Measurements from ENCODE around the gene COG8. TPM values are rescaled to one million over a fixed set of nuclear protein-coding genes. Genes with fewer than 3 reads are reported as not detected.

COG8 gene
- total and polyA plus RNA-seq, 7 donors: 9.6 to 57.6 (median 32.2) TPM

DNA sequence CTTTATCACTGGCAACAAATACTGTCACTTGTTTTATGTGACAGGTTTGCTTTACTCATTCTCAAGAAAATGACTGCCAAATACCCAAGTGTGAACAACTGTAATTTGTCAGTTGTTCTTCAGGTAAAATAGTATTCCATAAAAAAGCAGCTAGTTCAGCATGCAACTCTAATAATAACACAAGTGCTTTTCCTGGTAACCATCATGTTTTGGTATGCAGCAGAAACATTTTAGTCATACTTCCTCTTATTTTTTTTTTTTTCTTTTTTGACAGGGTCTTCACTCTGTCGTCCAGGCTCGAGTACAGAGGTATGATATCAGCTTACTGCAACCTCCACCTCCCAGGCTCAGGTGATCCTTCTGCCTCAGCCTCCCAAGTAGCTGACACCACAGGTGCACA, 41.9 kb upstream of the COG8 start:
- intact Hi-C loops (cut with DNase I): no loop called here
- no peaks in the 10 kb centered on the region for H3K9me3 ChIP-seq
- H3K27ac ChIP-seq: no peak overlapping the region
- peaks cover 10 to 70% (median 21%) of the 10 kb centered on the region in 4 donors for H3K36me3 ChIP-seq
- DNase-seq: no peak
- no peak for TF ChIP-seq POLR2AphosphoS5 (IDR thresholded peaks at IDR 0.05)
- TF ChIP-seq, protein P1, sequence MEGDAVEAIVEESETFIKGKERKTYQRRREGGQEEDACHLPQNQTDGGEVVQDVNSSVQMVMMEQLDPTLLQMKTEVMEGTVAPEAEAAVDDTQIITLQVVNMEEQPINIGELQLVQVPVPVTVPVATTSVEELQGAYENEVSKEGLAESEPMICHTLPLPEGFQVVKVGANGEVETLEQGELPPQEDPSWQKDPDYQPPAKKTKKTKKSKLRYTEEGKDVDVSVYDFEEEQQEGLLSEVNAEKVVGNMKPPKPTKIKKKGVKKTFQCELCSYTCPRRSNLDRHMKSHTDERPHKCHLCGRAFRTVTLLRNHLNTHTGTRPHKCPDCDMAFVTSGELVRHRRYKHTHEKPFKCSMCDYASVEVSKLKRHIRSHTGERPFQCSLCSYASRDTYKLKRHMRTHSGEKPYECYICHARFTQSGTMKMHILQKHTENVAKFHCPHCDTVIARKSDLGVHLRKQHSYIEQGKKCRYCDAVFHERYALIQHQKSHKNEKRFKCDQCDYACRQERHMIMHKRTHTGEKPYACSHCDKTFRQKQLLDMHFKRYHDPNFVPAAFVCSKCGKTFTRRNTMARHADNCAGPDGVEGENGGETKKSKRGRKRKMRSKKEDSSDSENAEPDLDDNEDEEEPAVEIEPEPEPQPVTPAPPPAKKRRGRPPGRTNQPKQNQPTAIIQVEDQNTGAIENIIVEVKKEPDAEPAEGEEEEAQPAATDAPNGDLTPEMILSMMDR (IDR thresholded peaks at IDR 0.05): no peak
- no peak for TF ChIP-seq POLR2A (IDR thresholded peaks at IDR 0.05)
- no peak for TF ChIP-seq EP300 (IDR thresholded peaks at IDR 0.05)
- peaks cover 0 to 19% (median 12%) of the 10 kb centered on the region in 4 donors for H3K4me1 ChIP-seq
- WGBS, 2 donors: 59 to 90% methylated on average over 2 of the region's 2 CpGs
- H3K4me3 ChIP-seq: no peak overlapping the region
- H3K27me3 ChIP-seq: no peaks in the 10 kb centered on the region

DNA sequence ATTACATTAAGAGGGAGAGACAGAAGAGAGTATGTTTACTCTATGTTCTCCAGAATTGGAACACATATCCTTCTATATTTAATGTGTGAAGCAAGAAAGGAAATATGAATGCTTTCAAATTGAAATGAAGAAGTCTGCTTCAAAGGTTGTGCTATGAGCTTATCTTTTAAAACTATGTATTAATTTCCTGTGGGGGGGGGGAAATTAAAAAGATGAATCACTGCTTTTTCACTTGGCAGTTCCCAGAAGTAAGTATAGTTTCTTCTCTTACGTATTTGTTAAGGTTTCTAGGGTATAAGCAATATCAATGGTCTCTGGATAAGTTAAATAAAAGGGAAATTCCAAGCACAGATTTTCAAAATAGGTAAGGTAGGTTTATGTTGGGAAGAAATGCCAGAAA, 39.4 kb upstream of the COG8 start:
- DNase-seq: no peak
- Histone ChIP-seq H3K27me3 (no peaks in the 10 kb centered on the region), H3K4me1 (peaks cover 0 to 2% (median under 1%) of the 10 kb centered on the region in 4 donors), H3K4me3 (no peak overlapping the region), H3K36me3 (peaks cover 10 to 67% (median 21%) of the 10 kb centered on the region in 4 donors), H3K27ac (no peak overlapping the region), H3K9me3 (no peaks in the 10 kb centered on the region)
- intact Hi-C loops (cut with DNase I): no loop called here
- 83 to 85% methylated on average over 1 of the region's 1 CpG for WGBS, 2 donors
- no peak for TF ChIP-seq POLR2A (IDR thresholded peaks at IDR 0.05)
- TF ChIP-seq POLR2AphosphoS5 (IDR thresholded peaks at IDR 0.05): no peak
- TF ChIP-seq, protein P1 (IDR thresholded peaks at IDR 0.05): no peak
- no peak for TF ChIP-seq EP300 (IDR thresholded peaks at IDR 0.05)

DNA sequence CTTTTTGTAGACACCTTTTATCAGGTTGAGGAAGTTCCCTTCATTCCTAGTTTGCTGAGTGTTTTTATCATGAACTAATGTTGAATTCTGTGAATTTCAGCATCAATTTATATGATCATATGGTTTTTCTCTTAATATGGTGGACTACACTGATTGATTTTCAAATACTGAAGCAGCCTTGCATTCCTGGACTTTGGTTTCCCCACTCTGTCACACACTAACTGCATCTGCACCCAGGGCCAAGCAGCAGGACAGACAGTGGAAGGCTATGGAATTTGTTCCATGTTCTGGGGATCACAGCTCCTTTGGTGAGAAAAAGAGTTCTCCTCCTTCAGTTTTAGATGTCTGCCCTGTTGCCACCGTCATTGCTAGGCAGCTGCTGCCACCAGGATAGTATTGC, 38.7 kb upstream of the COG8 start:
- WGBS, 2 donors: 89 to 95% methylated on average over 1 of the region's 1 CpG
- H3K36me3 ChIP-seq: peaks cover 10 to 67% (median 19%) of the 10 kb centered on the region in 4 donors
- H3K9me3 ChIP-seq: no peaks in the 10 kb centered on the region
- DNase-seq: no peak
- H3K27ac ChIP-seq: no peak overlapping the region
- H3K4me3 ChIP-seq: no peak overlapping the region
- H3K27me3 ChIP-seq: no peaks in the 10 kb centered on the region
- intact Hi-C loops (cut with DNase I): no loop called here
- TF ChIP-seq EP300 (IDR thresholded peaks at IDR 0.05): no peak
- no peak for TF ChIP-seq POLR2A (IDR thresholded peaks at IDR 0.05)
- TF ChIP-seq, protein P1 (IDR thresholded peaks at IDR 0.05): no peak
- TF ChIP-seq POLR2AphosphoS5 (IDR thresholded peaks at IDR 0.05): no peak
- H3K4me1 ChIP-seq: no peaks in the 10 kb centered on the region

DNA sequence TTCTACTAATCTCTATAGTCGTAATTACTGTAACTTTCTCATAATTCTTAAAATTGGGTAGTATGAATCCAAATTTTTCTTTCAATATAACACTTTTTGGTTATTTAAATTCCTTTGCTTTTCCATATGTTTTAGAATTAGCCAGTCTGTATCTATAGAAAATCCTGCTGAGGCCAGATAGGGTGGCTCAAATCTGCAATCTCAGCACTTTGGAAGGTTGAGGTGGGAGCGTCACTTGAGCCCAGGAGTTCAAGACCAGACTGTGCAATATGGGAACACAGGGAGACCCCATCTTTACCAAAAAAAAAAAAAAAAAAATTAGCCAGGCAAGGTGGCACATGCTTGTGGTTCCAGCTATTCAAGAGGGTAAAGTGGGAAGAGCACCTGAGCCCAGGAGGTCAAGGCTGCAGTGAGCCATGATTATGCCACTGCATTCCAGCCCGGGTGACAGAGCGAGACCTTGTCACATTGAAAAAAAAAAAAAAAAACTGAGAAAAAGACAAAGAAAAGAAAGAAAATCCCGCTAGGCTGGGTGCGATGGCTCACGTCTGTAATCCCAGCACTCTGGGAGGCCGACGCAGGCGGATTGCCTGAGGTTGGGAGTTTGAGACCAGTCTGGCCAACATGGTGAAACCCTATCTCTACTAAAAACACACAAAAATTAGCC, 37.2 kb upstream of the COG8 start:
- no peaks in the 10 kb centered on the region for H3K27me3 ChIP-seq
- H3K36me3 ChIP-seq: peaks cover 4 to 68% (median 17%) of the 10 kb centered on the region in 4 donors
- DNase-seq: no peak
- no peak overlapping the region for H3K27ac ChIP-seq
- 98% methylated on average over 10 of the region's 10 CpGs for WGBS, 2 donors
- TF ChIP-seq, protein P1 (IDR thresholded peaks at IDR 0.05): no peak
- no peak for TF ChIP-seq POLR2AphosphoS5 (IDR thresholded peaks at IDR 0.05)
- no peak for TF ChIP-seq EP300 (IDR thresholded peaks at IDR 0.05)
- TF ChIP-seq POLR2A (IDR thresholded peaks at IDR 0.05): no peak
- no peaks in the 10 kb centered on the region for H3K4me1 ChIP-seq
- intact Hi-C loops (cut with DNase I): no loop called here
- H3K4me3 ChIP-seq: no peak overlapping the region
- no peaks in the 10 kb centered on the region for H3K9me3 ChIP-seq

DNA sequence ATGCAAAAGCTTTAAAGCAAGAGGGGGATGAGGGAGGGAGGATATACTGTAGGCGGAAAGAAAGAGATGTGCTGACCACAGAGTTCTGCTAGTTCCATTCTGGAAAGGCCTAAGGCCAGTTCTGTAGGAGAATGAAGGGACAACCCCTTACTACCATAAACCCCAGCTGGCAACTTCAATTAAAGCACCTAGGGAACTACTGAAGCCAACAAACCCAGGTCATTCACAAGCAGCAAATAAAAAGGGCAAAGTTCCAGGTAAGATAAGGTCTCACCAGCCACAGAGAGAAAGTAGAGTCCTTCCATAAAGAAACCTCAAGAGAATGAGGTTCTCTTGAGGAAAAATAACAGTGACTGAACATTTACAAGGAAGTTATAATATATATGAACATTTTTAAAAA, 33.7 kb upstream of the COG8 start:
- Histone ChIP-seq H3K9me3 (no peaks in the 10 kb centered on the region), H3K4me3 (no peak overlapping the region), H3K27me3 (no peaks in the 10 kb centered on the region), H3K36me3 (peaks cover 7 to 72% (median 30%) of the 10 kb centered on the region in 4 donors), H3K4me1 (no peaks in the 10 kb centered on the region), H3K27ac (no peak overlapping the region)
- TF ChIP-seq, protein P1 (IDR thresholded peaks at IDR 0.05): no peak
- TF ChIP-seq POLR2AphosphoS5 (IDR thresholded peaks at IDR 0.05): no peak
- TF ChIP-seq EP300 (IDR thresholded peaks at IDR 0.05): no peak
- TF ChIP-seq POLR2A (IDR thresholded peaks at IDR 0.05): no peak
- intact Hi-C loops (cut with DNase I): no loop called here
- 27 to 60% methylated on average over 1 of the region's 1 CpG for WGBS, 2 donors
- no peak for DNase-seq
